ENCODE data around the gene CMTR1.
A peak's percentile ranks its signal among the peaks of the same experiment; 100 is the strongest.

The CMTR1 gene

DNA sequence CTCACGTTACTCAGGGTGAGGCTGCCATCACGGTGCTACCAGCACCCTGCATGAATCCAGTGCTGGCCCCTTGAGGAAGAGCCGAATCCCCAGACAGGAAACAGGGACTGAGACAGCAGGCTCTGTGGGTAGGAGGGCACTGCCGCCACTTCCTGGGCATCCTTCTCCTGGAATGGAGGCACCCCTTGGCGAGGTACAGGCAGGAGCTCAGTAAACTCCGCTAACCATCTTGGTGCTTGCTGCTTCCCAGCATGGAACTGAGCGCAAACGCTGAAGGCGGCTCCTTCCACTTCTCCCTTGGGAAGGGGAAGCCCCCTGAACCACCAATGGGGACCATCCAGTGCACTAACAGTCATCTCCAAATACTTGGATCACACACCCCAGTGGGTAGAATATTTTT, 80.1 kb downstream of the CMTR1 start:
- no peak for DNase-seq (ENCODE audit: low read depth in 2 of 2)

DNA sequence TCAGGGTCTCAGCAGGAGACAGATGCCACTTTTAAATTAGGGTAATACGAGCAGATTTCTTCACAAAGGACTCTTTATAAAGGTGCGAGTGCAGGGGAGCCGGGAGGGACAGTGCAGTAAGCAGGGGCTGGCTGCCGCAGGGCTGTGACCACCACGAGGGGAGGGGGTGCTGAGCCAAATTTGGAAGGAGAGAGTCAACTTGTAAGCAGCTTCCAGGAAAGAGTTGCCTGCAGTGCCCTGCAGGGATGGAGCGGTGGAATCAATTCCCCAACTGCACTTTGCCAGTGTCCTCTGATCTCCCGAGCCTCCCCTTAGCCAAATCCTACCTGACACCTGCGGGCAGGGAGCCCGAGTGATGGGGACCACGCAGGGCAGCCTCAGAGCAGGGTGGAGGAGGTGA, 80.6 kb downstream of the CMTR1 start:
- no peak for DNase-seq (ENCODE audit: low read depth in 2 of 2)

DNA sequence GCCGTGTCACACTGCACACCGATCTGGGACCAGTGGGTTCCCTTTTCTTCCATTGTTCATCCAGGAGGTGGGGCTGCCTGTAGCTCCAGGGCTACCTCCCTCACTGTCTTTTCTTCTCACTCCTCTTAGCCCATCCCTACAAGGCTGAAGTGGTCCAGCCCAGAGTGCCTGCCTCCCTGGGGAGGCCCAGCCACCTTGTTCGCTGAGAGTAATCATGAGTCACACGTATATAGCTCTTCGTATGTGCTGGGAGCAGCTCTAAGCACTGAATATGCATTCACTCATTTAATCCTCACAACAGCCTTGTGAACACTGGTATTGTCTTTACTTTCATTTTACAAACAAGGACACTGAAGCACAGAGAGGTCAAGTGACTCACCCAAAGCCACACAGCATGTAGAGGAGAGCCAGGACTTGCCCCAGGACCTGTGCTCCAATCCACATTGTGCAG, 81.3 kb downstream of the CMTR1 start:
- no peak for DNase-seq (ENCODE audit: low read depth in 2 of 2)

- DNase-seq (ENCODE audit: low read depth in 2 of 2) = no peak
Measured at GRCh38 chr6:37514837-37515236, 81.8 kb downstream of the CMTR1 start.

- no peak for DNase-seq (ENCODE audit: low read depth in 2 of 2)
Measured at GRCh38 chr6:37515712-37516075, 82.7 kb downstream of the CMTR1 start.

- peak; percentile 66 to 80 for DNase-seq (ENCODE audit: low read depth in 2 of 2)
Measured at GRCh38 chr6:37516076-37516919, 83.3 kb downstream of the CMTR1 start.

DNA sequence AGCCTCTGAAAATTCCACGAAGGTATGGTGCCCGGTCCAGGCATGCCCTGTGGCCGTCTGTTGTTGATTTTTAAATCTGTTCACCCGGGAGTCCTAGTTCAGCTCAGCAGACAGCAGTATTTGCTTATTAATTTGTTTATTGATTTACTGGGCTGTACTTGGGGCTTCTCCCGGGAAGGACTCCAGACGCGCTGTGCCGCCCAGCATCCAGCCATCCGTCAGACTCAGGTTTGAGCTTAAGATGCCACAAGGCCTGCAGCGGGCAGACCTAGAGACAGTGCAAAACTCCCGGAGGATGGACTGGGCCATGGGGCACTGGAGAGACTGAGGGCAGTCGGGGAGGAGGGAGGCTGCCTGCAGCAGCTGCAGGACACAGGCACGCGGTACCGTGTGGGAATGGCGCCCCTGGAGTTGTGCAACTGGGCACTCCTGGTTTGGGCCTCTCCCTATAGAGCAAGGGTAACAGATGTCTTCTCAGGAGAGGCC, 83.9 kb downstream of the CMTR1 start:
- DNase-seq (ENCODE audit: low read depth in 2 of 2) = no peak

GRCh38 chr6:37517411-37517812, 84.4 kb downstream of the CMTR1 start:
- DNase-seq (ENCODE audit: low read depth in 2 of 2) = peak; percentile 60 to 63

GRCh38 chr6:37518116-37518515, 85.1 kb downstream of the CMTR1 start:
- DNase-seq (ENCODE audit: low read depth in 2 of 2) = no peak

DNA sequence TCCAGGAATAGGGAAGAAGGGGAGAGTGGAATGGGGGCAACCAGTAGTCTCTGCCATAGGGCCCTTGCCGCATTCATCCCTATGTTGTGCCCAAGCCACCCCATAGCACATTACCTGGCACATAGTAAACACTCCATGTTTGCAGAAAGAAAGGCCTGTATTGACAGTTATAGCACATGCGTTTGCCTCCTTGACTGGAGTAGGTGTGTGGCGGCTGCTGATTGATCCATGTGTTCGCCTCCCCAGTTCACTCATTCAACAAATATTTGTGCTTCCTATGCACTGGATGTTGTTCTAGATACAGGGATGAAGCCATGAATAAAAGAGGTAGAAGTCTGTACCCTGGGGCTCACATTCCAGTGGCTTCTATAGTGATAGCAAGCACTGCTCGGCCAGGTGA, 86.4 kb downstream of the CMTR1 start:
- DNase-seq (ENCODE audit: low read depth in 2 of 2) = no peak

DNA sequence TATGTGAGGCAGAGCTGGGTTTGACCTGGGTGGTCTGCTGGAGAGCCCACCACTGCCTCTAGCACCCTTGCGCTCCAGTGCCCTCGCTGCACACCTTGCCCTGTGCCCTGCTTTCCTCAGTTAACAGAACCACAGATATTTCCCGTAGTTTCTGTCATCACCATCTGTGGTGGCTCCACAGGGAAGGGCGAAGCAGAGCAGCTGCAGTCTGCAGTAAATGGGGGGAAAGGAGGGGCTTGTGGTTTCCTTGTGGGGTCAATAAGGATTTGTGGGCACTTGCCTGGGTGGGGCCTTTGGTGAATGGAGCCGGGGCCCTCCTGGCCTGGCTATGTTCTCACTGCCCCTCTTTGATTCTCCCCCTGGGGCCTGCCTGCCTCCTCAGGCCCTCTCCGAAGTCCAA, 87.9 kb downstream of the CMTR1 start:
- no peak for DNase-seq (ENCODE audit: low read depth in 2 of 2)

DNA sequence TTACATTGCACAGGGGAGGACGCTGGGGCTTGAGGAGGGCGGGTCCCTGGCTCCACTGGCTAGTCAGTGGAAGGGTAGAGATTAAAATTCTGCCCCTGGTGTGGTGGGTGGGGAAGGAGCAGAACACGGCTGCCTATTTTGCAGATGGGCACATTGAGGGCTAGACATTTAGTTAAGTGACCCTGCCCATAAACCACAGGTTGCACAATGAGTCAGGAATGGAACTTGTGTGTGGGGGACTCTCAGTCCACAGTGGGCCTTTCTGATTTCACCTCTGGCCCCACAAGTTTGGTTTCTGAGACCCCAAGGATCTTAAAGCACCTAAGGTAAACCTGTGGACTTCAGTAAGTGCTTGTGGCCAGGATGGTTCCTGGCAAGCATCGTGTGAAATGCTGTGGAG, 88.7 kb downstream of the CMTR1 start:
- DNase-seq (ENCODE audit: low read depth in 2 of 2) = no peak

DNA sequence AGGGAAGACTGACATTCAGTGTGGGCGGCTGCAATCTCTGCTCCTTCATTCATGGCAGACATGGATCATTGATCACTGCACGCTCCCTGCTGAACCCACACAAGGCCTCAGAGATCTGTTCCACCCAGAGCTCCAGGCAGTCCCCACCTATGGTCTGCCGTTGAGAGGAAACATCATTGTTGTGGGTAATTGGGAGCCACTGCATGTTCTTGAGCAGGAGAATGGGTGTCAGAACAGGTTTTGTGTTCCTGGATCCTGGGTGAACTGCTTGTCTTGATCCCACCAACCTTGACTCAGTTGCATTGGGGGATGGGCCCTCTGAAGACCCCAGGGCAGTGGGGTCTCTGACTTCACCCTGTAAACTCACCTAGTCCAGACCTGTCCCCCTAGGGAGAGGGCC, 89.8 kb downstream of the CMTR1 start:
- DNase-seq (ENCODE audit: low read depth in 2 of 2) = no peak

DNA sequence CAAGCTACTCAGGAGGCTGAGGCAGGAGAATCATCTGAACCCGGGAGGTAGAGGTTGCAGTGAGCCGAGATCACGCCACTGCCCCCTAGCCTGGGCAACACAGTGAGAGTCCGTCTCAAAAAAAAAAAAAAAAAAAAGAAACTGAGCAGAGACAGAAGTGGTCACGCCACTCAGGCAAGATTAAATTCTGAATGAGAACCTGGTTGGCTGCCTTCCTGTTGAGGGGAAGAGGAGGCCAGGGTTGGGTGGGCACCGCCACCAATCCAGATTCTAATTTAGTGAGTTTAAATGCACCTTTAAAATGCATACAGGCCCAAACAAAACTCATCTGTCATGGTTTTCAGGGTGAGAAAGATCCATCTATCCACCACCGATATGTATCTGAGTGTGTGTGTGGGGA, 90.4 kb downstream of the CMTR1 start:
- no peak for DNase-seq (ENCODE audit: low read depth in 2 of 2)

- no peak for DNase-seq (ENCODE audit: low read depth in 2 of 2)
Measured at GRCh38 chr6:37524025-37524969, 91.3 kb downstream of the CMTR1 start.

- no peak for DNase-seq (ENCODE audit: low read depth in 2 of 2)
Measured at GRCh38 chr6:37524970-37525318, 91.9 kb downstream of the CMTR1 start.

GRCh38 chr6:37525460-37526357, 92.7 kb downstream of the CMTR1 start:
- no peak for DNase-seq (ENCODE audit: low read depth in 2 of 2)

DNA sequence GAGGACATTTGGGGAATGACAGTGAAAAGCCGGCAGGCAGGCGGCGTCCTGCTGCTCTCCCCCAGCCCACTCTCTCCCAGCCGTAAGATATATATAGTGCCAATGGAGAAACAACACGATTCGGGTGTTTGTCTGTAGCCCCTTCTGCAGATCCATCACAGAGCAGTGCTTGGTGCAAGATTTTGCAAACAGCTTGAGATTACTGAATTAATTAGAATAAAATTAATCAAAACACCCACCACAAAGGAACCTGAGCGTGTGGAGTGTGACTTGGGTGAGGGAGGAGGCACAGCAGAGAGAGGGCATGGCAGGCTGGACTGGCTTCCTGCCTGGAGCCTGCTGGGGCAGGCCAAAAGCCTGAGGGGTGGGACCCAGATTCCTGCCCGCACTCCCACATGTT, 95.5 kb downstream of the CMTR1 start:
- DNase-seq (ENCODE audit: low read depth in 2 of 2) = no peak

DNA sequence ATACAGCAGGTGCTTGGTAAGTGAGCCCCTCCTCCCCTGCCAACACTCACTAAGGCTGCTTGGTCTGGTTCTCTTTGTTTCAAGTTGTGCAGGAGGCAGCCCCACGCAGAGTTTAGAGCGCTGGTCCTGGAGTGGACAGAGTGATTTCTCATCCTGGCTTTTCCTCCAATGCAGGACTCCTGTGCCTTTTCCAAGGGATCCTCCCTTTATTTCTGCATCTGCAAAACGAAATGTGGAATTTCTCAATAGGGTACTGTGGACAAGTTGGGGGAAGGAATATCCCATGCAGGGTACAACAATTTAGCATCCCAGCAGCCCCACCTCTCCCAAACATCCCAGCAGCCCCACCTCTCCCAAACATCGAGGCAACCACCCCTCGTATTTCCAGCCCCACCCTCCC, 97.3 kb downstream of the CMTR1 start:
- no peak for DNase-seq (ENCODE audit: low read depth in 2 of 2)

GRCh38 chr6:37531026-37531425, 98.0 kb downstream of the CMTR1 start:
- DNase-seq (ENCODE audit: low read depth in 2 of 2) = no peak

Data from activated CD8-positive, alpha-beta memory T cell treated with anti-CD3 and anti-CD28 coated beads for 4 hours (primary cell).